ENCODE data around the gene LHCGR. TPM values are rescaled to one million over a fixed set of nuclear protein-coding genes. Genes with fewer than 3 reads are reported as not detected.

The LHCGR gene
- total RNA-seq (not detected), polyA plus RNA-seq (under 1 TPM in 1 of 3 donors, not detected in 2; 0.03 TPM)
- long read RNA-seq, donor 1 = 0 reads
- long read RNA-seq, donor 2 = 0 reads

- 7 to 8% (median 8%) methylated on average over 25 to 37 of the region's 37 CpGs for WGBS, 5 donors
- Histone ChIP-seq H3K27ac (no peak within 1 kb of the TSS), H3K27me3 (replicated peaks in 1 of 7) (peaks cover 0 to 36% (median 9%) of the 10 kb centered on the region in 7 donors), H3K4me1 (no peaks in the 10 kb centered on the region), H3K4me3 (peak within 1 kb of the TSS in 1 of 8 donors; percentile 31), H3K9me3 (peaks cover 0 to 4% (median 0%) of the 10 kb centered on the region in 8 donors), H3K36me3 (no peaks in the 10 kb centered on the region)
- TF ChIP-seq POLR2A (IDR thresholded peaks at IDR 0.05) (no peak), POLR2AphosphoS5 (IDR thresholded peaks at IDR 0.05) (no peak), CTCF (IDR thresholded peaks at IDR 0.05 in 8 of 11, conservative IDR thresholded peaks at IDR 0.05 in 3 of 11) (no peak)
- intact Hi-C loops (cut with DNase I; ENCODE audit: low total_unique reads) = no loop called here
- DNase-seq = peak; percentile 74
Measured at GRCh38 chr2:48755473-48755872, at the start of gene LHCGR. TSS of gene LHCGR (minus strand) at chr2:48755724. CDS start at chr2:48755671, 53 bp downstream.

- no peaks in the 10 kb centered on the region for H3K4me1 ChIP-seq
- no peak for DNase-seq
- WGBS, 5 donors = 75 to 87% (median 82%) methylated on average over 6 of the region's 6 CpGs
- H3K27me3 ChIP-seq (replicated peaks in 1 of 7) = no peaks in the 10 kb centered on the region
- H3K36me3 ChIP-seq = no peaks in the 10 kb centered on the region
- H3K9me3 ChIP-seq = no peaks in the 10 kb centered on the region
- TF ChIP-seq CTCF (IDR thresholded peaks at IDR 0.05 in 8 of 11, conservative IDR thresholded peaks at IDR 0.05 in 3 of 11) = no peak
- TF ChIP-seq POLR2AphosphoS5 (IDR thresholded peaks at IDR 0.05) = no peak
- intact Hi-C loops (cut with DNase I; ENCODE audit: low total_unique reads) = no loop called here
- H3K27ac ChIP-seq = no peak overlapping the region
- no peak overlapping the region for H3K4me3 ChIP-seq
Measured at GRCh38 chr2:48799601-48800000, 44.1 kb upstream of the LHCGR start.

- Histone ChIP-seq H3K9me3 (no peaks in the 10 kb centered on the region), H3K36me3 (no peaks in the 10 kb centered on the region), H3K27ac (no peak overlapping the region), H3K4me3 (no peak overlapping the region), H3K27me3 (replicated peaks in 1 of 7) (no peaks in the 10 kb centered on the region), H3K4me1 (no peaks in the 10 kb centered on the region)
- WGBS, 5 donors = 65 to 78% (median 67%) methylated on average over 2 of the region's 2 CpGs
- no peak for TF ChIP-seq POLR2A (IDR thresholded peaks at IDR 0.05)
- TF ChIP-seq POLR2AphosphoS5 (IDR thresholded peaks at IDR 0.05) = no peak
- TF ChIP-seq CTCF (IDR thresholded peaks at IDR 0.05 in 8 of 11, conservative IDR thresholded peaks at IDR 0.05 in 3 of 11) = no peak
- intact Hi-C loops (cut with DNase I; ENCODE audit: low total_unique reads) = no loop called here
- no peak for DNase-seq
Measured at GRCh38 chr2:48795065-48795464, 39.5 kb upstream of the LHCGR start.

GRCh38 chr2:48793671-48794070 is 38.1 kb upstream of the LHCGR start:
- 72 to 88% (median 82%) methylated on average over 5 of the region's 5 CpGs for WGBS, 5 donors
- Histone ChIP-seq H3K27ac (no peak overlapping the region), H3K4me3 (no peak overlapping the region), H3K36me3 (no peaks in the 10 kb centered on the region), H3K9me3 (no peaks in the 10 kb centered on the region), H3K27me3 (replicated peaks in 1 of 7) (no peaks in the 10 kb centered on the region), H3K4me1 (no peaks in the 10 kb centered on the region)
- no peak for TF ChIP-seq POLR2AphosphoS5 (IDR thresholded peaks at IDR 0.05)
- TF ChIP-seq POLR2A (IDR thresholded peaks at IDR 0.05) = no peak
- TF ChIP-seq CTCF (IDR thresholded peaks at IDR 0.05 in 8 of 11, conservative IDR thresholded peaks at IDR 0.05 in 3 of 11) = no peak
- no peak for DNase-seq
- intact Hi-C loops (cut with DNase I; ENCODE audit: low total_unique reads) = no loop called here

All from spleen (tissue), 13 donors.